ENCODE measurements around the gene IFNGR2. TPM values are rescaled to one million over a fixed set of nuclear protein-coding genes. Genes with fewer than 3 reads are reported as not detected.

Gene IFNGR2
- total and polyA plus RNA-seq, 2 donors (not counting 3 experiments of a cell fraction or from before 2014, with no cell fraction given), result 44.2 to 46.1 TPM

- H3K27me3 ChIP-seq (ENCODE audit: control insufficient read depth in 2 of 2, insufficient read depth in 2 of 2, low read length in 2 of 2), result peaks cover 3% of the 10 kb centered on the region in 2 experiments
- intact Hi-C loops (cut with micrococcal nuclease) (no loop called here), dilution Hi-C loops (cut with MboI; ENCODE audit: extremely low pct_ligation_motif_present, low sequenced_read_pairs) (no loop called here)
- POLR2A ChIA-PET, result interaction anchor here (1.0 to 1.9 kb wide), 4 partner anchors 12 to 109 kb away, joined by 3 to 22 read pairs (median 3); partner anchors contain the start of genes DNAJC28, DONSON and GART
- TF ChIP-seq FOS (IDR thresholded peaks at IDR 0.05; ENCODE audit: borderline replicate concordance, insufficient read depth, low read length), result no peak
- no peak for TF ChIP-seq MYC (IDR thresholded peaks at IDR 0.05; ENCODE audit: low read depth, low read length)
- TF ChIP-seq POLR2AphosphoS5 (IDR thresholded peaks at IDR 0.05; ENCODE audit: insufficient read depth, low read depth, low read length), result no peak
- TF ChIP-seq MAX (IDR thresholded peaks at IDR 0.05; ENCODE audit: insufficient read depth, insufficient read length), result no peak
- peak in 1 of 2 donors; percentile 20 for TF ChIP-seq CTCF (IDR thresholded peaks at IDR 0.05; ENCODE audit: extremely low read depth in 1 of 2, insufficient read depth in 1 of 2, low read depth in 1 of 2, low read length in 2 of 2)
- TF ChIP-seq JUN (IDR thresholded peaks at IDR 0.05; ENCODE audit: borderline replicate concordance, insufficient read depth, insufficient read length, low read depth), result no peak
- TF ChIP-seq EZH2 (IDR thresholded peaks at IDR 0.05; ENCODE audit: borderline replicate concordance, low read depth, low read length, severe bottlenecking), result no peak
- peak overlapping the region; percentile 90 for H3K4me2 ChIP-seq (ENCODE audit: insufficient read depth, low read length)
- H3K4me3 ChIP-seq (replicated peaks in 1 of 3; ENCODE audit: insufficient read depth in 1 of 3, low read depth in 1 of 3, low read length in 3 of 3), result peak overlapping the region; percentile 83 to 95 (median 91)
- H2AFZ ChIP-seq (ENCODE audit: low read depth, low read length), result peak overlapping the region; percentile 53
- peaks cover 8% of the 10 kb centered on the region for H3K79me2 ChIP-seq (ENCODE audit: control insufficient read depth, insufficient read depth, low read length)
- no peaks in the 10 kb centered on the region for H3K9me1 ChIP-seq (replicated peaks; ENCODE audit: control insufficient read depth, extremely low read depth, insufficient read depth, low read length)
- H3K4me1 ChIP-seq (ENCODE audit: control insufficient read depth, extremely low read depth, insufficient read depth, low read length), result peaks cover 4% of the 10 kb centered on the region
- H4K20me1 ChIP-seq (replicated peaks; ENCODE audit: control insufficient read depth, extremely low read depth, insufficient read depth, low read length), result no peaks in the 10 kb centered on the region
- peak overlapping the region; percentile 73 for H3K9ac ChIP-seq (replicated peaks; ENCODE audit: extremely low read depth, insufficient read depth, low read length)
- CTCF ChIA-PET, result interaction anchor here (0.6 to 2.3 kb wide), 10 partner anchors 11 to 282 kb away, joined by 3 to 24 read pairs (median 6); partner anchors contain the start of genes DNAJC28 and IFNAR1
- no peaks in the 10 kb centered on the region for H3K9me3 ChIP-seq (replicated peaks; ENCODE audit: control insufficient read depth, insufficient read depth, low read length)
- no TSS peak for BruUV-seq (replicated peaks)
- H3K36me3 ChIP-seq (ENCODE audit: control insufficient read depth in 2 of 2, extremely low read depth in 1 of 2, insufficient read depth in 2 of 2, low read length in 2 of 2), result no peaks in the 10 kb centered on the region
- DNase-seq (ENCODE audit: low read depth, low spot score) (peak; percentile 48), FAIRE-seq (peak; percentile 59)
- H3K27ac ChIP-seq (ENCODE audit: insufficient read depth, low read depth, low read length), result peak overlapping the region; percentile 72
These were observed 75.9 kb downstream of the IFNGR2 start for GRCh38 chr21:33478935-33479678.

Data from endothelial cell of umbilical vein (primary cell).